ENCODE measurements around the gene KPNA6.

The KPNA6 gene

DNA sequence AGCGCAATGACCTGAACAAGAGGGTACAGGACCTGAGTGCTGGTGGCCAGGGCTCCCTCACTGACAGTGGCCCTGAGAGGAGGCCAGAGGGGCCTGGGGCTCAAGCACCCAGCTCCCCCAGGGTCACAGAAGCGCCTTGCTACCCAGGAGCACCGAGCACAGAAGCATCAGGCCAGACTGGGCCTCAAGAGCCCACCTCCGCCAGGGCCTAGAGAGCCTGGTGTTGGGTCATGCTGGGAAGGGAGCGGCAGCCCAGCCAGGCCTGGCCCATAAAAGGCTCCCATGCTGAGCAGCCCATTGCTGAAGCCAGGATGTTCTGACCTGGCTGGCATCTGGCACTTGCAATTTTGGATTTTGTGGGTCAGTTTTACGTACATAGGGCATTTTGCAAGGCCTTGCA lies 87.1 kb downstream of the KPNA6 start:
- DNase-seq: no peak

DNA sequence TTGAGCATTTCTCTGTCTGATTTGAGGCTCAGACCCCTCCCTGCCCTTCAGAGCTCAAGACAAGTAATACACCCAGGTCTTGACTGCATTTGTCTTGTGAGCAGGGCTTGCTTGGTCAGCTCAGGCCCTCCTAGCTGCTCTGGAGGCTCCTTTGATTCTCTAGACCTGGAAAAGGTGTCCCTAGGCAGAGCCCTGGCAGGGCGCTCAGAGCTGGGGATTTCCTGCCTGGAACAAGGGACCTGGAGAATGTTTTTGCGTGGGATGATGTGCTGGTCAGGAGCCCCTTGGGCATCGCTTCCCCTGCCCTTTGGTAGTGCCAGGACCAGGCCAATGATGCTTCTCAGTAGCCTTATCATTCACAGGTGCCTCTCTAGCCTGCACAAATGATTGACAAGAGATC lies 87.7 kb downstream of the KPNA6 start:
- no peak for DNase-seq

DNA sequence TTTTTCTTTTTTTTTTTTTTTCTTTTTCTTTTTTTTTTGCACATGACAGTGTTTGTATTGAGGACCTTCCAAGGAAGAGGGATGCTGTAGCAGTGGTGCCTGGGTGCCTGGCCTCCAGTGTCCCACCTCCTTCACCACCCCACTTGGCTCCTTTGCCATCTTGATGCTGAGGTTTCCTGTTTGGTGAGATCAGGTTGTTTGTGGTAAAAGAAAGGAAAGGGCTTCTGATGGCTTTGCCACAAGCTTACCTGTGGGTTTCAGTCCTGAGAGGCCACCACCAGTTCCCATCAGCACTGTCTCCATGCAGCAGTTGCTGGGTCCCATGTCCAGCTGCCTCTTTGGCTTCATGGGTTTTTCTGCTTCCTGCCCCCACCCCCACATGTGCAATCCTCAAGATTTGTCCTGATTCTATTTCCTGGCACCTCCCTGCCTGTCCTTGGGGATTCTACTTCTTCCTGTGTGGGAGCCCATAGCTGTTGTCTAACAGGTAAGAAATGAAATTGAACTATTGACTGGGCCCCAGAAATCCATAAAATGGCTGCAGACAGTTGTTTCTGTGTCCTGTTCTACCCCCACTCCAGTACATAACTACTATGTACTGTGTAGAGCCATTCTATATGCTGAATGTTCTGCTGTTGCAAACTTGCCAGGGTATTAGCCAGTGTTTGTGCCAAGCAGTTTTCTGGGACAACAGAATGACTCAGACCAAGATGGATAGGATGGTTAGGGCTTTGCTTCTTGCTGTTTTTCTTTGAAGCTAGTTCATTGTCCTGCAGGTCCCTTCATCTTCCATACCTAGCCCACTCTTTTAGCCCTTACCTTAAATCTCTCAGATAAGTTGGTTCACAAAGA lies 88.3 kb downstream of the KPNA6 start:
- DNase-seq: no peak

DNA sequence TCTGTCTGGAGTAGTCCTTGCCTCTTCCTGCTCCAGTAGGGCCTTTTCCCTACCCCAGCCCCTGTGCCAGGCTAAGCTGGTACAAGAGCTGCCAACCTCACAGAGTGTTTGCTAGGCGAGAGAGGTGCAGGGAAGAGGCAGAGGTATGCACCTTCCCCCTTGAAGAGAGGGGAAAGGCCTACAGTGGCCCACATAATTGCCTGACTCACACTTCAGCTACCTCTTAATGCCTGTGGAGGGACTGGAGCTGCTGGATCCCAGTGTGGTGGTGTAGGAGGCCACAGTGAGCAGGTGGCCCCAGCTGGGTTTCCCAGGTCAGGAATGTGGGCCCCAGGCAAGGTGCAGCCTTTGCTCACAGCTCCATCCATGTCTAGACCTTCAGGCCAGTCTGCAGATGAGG lies 89.2 kb downstream of the KPNA6 start:
- DNase-seq: no peak

DNA sequence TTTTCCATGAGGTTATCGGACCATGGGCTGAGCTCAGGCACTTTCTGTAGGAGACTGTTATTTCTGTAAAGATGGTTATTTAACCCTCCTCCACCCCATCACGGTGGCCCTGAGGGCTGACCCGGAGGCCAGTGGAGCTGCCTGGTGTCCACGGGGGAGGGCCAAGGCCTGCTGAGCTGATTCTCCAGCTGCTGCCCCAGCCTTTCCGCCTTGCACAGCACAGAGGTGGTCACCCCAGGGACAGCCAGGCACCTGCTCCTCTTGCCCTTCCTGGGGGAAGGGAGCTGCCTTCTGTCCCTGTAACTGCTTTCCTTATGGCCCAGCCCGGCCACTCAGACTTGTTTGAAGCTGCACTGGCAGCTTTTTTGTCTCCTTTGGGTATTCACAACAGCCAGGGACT lies 90.0 kb downstream of the KPNA6 start:
- DNase-seq: no peak

DNA sequence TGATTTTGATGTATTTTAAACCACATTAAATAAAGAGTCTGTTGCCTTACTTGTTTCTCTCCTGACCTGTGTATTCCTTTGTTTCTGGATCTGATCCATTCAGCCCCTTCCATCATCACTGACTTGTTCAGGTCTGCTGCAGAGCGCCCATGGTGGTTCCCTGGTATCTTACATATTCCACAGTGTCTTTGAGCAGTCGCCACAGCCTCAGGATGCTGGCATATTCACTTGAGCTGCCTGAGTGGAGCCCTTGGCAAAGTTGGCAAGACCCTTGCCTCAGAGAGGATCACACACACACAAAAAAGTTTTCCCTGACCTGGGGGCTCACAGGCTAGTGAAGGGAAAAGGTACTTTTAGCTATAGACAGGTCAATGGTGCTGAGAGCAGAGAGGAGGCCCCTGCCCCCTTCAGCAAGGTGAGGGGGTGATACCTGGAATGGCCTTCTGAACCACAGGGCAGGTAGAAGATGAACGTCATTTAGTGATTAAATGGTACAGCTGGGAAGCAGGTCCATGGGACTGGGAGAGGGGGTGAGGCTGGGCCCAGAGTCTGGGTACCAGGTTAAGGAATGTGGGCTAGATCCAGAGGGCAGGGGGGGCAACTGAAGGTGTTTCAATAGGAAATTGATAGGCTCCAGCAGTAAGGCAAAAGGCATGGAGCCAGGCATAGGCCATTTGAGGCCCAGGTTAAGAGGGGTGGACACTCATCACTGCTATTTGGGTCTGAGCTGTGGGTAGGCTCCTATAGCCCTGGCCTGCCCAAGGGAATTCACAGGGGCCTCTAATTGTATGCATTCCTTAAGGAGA lies 90.6 kb downstream of the KPNA6 start:
- no peak for DNase-seq

DNA sequence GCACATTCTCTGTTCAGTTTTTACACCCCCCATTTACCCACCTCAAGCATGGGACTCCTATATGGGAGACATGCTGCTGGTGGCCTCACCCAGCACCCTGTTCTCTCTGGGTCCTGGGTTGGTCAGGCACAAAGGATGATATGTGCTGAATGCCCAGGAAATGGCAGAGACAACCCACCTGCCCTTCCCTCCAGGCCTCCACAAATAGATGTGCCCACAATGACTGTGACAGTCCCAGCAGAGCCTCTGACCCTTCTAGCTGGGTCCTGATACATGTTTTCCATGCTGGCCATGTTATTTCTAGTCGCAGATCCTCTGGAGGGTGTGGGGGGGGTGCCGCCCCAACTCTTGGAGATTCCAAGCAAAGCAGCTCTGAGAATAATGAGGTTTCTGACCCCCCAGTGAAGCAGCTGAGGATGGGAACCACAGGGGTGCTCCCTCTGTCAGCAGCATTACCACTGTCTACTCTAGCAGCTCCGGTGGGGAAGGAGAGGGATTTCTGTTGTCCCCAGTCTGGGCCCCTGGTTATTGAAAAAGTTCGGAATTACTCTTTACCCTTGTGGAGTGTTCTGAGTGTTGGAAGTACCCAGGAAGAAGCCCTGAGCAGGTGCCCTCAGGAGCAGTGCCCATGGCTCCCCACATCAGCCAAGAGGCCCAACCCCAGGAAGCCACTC lies 91.3 kb downstream of the KPNA6 start:
- DNase-seq: no peak

DNA sequence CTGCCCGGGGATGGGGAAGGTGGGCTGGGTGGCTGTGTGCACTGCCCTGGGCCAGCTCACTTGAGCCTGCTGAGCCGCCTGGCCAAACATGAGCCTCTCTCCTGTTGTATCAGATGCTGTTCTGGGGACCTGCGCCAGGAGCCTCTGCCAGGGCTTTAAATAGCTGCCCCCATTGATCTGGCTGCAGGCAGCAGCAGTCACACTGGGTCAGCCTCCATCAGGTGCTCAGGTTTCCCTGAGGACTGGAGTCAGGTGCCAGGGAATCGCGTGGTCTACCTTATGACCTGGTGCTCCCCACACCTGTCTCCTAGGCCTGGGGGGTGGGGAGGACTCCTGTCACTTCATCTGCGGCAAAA lies 91.8 kb downstream of the KPNA6 start:
- peak; percentile 63 for DNase-seq

DNA sequence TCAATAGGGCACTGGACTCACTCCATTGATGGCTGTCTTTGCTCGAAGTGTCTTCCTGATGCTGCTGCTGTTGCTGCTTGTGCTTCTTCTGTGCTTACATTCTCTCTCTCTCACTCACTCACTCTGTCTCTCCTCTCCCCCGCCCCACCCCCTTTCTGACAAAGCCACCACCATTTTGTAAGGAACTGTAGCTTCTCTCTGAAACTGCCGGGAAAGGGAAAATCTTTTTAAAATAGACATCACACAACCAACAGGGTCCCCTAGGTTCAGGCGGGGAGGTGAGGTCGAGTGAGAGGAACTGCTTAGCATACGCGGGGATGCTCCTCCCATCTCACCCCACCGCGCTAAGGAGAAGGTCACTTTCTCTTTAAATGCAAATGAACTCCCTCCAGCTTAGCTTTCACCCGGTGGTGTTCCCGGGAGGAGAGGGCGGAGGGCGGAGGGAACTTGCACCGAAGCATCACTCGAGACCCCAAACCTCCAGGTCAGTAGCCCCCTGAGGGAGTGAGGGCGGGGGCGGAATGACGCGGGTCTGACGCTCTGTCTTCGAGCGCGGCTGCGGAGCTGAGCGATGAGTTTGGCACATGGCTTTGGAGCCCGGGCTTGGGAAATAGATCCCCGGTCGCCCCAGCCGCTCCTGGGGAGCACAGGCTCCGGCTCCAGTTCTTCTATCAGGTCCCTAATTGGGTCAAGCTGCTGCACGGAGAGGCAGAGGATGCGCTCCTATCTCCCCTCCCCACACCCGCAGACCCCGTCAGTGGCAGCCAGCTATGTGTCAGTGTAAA lies 92.6 kb downstream of the KPNA6 start, which contains the start of gene CCDC28B:
TSS of gene CCDC28B (plus strand) at position 370 of the 785 bp plus-strand sequence. CDS start 1,341 bp downstream, outside the sequence.
- DNase-seq: no peak

DNA sequence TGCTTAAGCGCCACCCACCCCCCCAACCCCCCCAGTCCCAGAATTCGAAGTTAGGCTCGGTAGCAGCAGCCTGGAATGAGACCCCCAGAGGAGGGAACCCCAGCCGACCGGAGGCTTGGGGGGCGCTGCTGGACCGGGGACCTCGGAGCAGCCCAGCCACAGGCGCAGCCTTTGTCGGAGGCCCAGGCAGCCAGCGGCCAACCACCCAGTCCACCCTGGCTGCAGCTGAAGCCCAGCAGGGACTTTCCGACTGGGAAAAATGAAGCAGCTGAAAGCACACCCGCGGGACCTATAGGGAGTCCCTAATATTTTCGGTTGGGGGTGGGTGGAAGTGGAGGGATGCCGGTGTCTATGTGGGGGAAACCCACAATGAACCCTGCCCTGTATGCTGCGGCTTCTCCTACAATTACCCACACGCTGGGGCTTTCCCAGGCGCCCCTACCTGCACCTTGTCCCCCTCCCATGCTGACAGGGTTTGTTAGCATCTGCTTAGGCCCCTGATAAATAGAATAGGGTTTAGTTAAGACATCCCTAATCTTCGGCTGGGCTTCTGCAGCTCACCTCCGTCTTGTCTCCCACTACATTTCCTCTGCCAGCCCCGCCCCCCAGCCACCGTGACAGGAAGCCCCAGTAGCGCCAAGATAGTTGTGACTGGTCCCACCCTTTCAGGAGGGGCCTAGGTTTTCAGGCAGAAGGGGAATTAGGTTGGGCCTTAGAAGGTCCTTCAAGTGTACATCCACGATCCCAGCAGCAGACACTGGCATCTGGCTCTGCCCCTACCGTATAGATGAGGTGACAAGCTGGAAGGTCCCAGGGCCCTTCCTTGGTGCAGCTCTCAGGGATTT lies 93.4 kb downstream of the KPNA6 start:
- no peak for DNase-seq

DNA sequence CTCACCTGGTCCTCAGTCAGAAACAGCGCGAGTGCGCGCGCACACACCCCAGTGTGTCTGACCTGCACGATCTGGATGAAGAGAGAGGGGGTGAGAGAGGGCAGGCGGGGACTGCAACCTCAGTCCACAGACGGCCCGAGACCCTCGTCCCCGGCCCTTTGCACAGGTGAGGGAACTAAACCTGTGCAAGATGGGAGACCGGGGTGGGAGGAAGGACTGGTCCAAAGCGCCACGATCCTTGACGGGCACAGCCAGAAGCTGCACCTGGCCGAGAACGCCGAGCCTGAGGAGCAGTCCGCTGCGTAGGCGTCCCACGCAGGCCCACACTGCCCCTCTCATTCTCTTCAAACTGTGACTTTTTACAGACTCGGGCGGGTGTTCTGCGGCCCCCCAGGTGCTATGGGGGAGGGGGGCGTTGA lies 97.1 kb downstream of the KPNA6 start:
- DNase-seq: no peak

DNA sequence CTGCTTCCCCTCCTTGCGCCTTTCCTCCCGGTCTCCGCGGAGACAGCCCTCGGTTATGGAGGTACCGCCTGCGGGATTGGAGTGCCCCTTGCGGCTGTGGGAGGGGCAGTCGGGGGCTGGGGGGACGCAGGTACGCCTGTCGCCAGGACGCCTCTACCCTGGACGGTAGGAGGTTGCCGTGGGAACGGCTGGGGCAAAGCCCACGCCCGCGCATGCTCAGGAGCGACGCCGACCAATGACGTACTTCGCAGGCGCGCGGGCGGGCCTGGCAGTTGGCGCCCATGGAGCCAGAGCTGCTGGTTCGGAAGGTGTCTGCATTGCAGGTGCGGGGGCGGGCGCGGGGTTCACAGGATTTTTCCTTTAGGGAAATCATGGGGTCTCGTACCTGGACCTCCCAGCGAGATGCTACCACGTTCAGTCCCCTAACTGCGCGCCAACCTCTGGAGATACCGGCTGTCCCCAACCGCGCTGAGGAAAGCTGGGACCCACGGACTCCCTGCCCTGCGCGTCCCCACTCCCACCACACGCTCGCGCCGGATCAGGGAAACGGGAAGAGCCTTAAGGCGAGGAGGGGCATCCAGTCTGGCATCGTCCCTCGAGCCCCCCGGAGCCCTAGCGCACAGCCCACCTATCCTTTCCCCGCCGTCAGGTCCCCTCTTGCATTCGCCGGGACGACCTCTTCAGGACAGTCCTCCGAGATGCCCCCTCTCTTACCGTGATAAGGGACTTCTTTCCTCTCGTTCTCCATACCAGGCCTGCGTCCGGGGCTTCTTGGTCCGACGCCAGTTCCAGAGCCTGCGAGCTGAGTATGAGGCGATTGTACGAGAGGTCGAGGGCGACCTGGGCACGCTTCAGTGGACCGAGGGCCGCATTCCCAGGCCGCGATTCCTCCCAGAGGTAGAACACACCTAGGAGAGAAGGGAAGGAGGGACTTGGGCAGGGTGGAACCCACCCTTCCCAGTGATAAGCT lies 97.8 kb downstream of the KPNA6 start, which contains the start of gene IQCC:
TSS of gene IQCC (plus strand) at position 271 of the 970 bp plus-strand sequence. CDS start at position 282, 11 bp downstream.
- DNase-seq: peak; percentile 51

DNA sequence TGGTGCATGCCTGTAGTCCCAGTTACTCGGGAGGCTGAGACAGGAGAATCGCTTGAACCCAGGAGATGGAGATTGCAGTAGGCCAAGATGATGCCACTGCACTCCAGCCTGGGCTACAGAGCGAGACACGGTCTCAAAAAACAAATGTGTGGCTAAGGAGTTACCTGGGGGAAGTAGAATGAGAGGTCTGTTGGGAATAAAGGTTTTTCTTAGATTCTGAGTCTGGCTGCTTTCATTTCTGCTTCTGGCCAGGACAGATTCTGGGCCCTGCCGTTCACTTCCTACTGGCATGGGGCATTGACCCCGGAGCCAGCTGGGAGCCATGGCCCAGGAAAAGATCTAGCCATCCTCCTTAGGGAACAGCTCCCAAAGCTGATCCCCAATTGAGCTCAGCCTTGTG lies 100.6 kb downstream of the KPNA6 start:
- no peak for DNase-seq

DNA sequence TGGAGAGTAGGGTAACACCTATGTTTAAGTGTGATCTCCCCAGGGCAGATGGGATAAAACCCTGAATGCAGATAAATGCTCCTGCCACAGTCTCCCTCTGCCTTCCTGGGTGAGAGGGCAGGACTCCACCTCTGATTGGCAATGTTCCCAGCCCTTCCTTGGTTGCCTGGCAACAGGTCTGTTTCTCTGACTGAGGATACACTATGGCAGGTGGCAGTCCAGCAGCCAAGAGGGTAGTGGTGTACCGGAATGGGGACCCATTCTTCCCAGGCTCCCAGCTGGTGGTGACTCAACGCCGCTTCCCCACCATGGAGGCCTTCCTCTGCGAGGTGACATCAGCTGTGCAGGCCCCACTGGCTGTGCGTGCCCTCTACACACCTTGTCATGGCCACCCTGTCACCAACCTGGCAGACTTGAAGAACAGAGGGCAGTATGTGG lies 101.1 kb downstream of the KPNA6 start, which contains the start of gene DCDC2B:
TSS of gene DCDC2B (plus strand) at position 199 of the 438 bp plus-strand sequence. CDS start at position 204, 5 bp downstream.
- DNase-seq: peak; percentile 88

DNA sequence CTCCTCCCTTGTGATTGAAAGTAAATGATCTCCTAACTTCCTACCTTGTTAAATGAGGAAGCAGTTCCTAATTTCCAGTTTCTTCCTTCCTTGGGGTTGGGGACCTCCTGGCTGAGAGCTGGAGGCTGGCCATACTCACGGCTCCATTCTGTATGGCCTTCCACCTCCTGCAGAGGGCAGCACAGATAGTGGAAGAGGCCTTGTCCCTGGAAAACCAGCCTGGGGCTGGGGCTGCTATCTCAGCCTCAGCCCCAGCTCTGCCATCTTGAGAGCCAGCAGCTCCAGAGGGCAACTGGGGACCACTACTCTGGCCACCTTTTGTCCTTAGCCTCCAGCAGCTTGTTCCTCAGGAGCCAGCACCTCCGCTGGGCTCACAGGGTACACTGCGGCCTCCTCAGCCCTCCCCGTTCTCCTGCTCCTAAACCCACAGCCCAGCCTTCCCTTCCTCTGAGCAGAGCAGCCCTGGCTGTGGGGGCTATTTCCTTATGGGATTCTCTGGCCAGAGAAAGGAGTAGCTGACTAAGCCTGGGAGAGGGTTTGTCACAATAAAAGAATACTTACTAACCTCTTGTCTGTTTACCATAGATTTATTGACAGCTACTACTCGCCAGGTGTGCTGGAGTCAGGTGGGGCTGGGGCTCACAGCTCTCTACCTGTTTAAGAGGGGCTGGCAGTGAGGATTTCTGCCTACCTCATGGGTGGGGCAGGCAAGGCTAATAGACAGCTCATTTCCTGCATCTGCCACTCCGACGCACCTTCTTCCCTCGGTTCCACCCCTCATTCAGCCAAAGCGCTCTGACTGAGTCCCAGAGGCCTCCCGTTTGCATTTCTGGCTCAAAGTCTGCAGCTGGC lies 108.0 kb downstream of the KPNA6 start:
- DNase-seq: peak; percentile 53

DNA sequence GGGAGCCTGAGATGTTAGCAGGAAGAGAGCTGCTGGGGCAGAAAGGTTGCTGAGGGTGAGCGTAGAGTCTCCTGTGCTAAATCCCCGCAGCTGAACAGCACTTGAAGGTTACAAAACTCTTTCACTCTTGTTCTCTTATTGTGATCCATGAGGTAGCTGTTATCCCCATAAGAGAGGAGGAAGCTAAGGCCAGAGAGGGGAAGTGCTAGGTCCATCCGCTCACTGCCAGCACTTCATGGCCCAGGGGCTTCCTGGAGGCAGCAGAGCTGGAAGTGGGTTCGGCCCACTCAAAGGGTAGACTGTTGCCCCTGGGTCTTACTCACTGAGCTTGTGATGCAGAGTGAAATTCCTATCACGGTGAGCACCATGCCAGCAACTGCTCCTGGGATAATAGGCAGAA lies 108.7 kb downstream of the KPNA6 start:
- no peak for DNase-seq

DNA sequence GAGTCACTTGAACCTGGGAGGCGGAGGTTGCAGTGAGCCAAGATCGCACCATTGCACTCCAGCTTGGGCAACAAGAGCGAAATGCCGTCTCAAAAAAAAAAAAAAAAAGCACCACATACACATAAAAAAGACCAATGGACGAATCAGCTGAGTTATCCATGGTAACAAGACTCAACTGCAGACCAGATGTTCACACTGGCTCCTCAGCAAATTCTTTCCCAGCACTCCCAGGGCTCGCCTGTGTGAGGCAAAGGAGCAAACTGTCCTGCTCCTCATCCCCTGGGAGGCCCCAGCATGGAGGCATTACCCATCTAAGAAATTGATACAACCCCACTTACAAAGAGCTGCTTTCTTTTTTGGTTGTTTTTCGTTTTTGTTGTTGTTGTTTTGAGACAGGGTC lies 111.2 kb downstream of the KPNA6 start:
- no peak for DNase-seq

DNA sequence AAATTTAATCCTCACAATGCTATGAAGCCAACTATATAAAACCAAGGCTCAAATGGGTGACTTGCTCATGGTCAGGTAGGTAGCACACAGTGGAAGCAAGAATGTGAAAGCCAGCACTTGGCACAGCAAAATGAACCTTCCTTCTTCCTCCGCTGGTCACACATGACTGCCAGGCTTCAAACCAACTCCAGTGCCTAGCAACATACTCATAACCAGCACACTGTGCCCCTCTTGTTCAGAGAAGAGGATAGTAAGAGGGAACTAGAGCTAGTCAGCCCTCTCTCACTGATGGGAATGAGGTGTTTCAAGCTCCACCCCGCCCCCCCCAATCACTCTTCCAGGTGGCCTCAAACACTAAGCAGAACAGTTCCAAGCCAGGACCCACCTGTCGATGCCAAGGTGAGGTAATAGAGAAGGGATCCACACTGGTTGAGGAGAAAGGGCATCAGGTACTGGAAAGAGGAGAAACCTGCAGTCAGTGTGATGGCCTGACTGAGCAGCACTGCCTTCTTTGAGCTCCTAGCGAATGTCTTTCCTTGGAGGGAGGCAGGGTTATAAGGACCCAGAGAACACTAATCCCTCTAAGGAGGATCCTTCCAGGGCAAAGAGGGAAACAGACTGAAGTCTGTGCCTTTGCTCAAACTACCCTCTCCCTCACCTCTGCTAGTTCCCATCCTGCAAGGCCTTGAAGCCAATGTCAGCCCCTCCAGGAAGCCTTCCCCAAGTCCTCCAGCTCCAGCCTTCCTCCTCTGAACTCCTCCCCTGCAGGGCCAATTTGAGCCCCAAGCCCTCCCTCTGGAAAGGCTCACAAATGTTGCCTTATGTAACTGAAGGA lies 113.1 kb downstream of the KPNA6 start:
- no peak for DNase-seq
